Prostate gland (tissue), 2 donors: ENCODE results near the gene OR10AD1. TPM values are rescaled to one million over a fixed set of nuclear protein-coding genes. Genes with fewer than 3 reads are reported as not detected.
"Not testable (repeated sequence)": the region's sequence is repeated elsewhere in the genome, so short reads cannot be mapped to it uniquely, and the experiment has no call there.

ENCODE experiments used
- DNase-seq: peaks from one replicate; pipeline ENCODE4 v3.0.0-alpha.2; 2019; ENCODE audit warnings: low spot score
- H3K27ac ChIP-seq, 2 donors: fragments of 200-600 bp; sonication (generic); 2 replicates each; pipeline ENCODE4 v1.5.1; 2017 to 2019
- H3K27me3 ChIP-seq: fragments of 200-600 bp; sonication (generic); replicated peaks from 2 replicates; pipeline ENCODE4 v1.5.1; 2019; ENCODE audit not compliant: insufficient read depth
- H3K36me3 ChIP-seq, 2 donors: fragments of 200-600 bp; sonication (generic); 1 replicate in 1 of 2; 2 replicates in 1 of 2; pipeline versions ENCODE4 v1.5.1 to v1.8.1; 2017 to 2019
- H3K4me1 ChIP-seq: fragments of 200-600 bp; sonication (generic); replicated peaks from 2 replicates; pipeline ENCODE4 v1.5.1; 2019
- H3K4me3 ChIP-seq, 2 donors: fragments of 200-600 bp; sonication (generic); 2 replicates each; pipeline ENCODE4 v1.5.1; 2017 to 2019
- H3K9me3 ChIP-seq: fragments of 200-600 bp; sonication (generic); 2 replicates; pipeline ENCODE4 v1.5.1; 2017
- POLR2A ChIP-seq: fragments of 450-650 bp; IDR thresholded peaks from one replicate; pipeline ENCODE4 v1.6.1; 2016; ENCODE audit warnings: antibody characterized with exemption, mild to moderate bottlenecking
- POLR2AphosphoS5 ChIP-seq: sonication (generic); formaldehyde crosslinking; IDR thresholded peaks from one replicate; pipeline ENCODE4 v1.6.1; 2017; ENCODE audit warnings: antibody characterized with exemption
- WGBS: methylation state at CpG from one replicate; pipeline ENCODE4 v1.1.5; 2018; 5-methylcytosine and 5-hydroxymethylcytosine counted together
- intact Hi-C: fragments of 100-400 bp; cut with DNase I; formaldehyde crosslinking; loops from one replicate; pipeline ENCODE4 v1.14.2; 2022
- total RNA-seq, 2 donors: library from RNA; depleted of rRNA; stranded (reverse); fragments of >200 nt; gene quantifications; one replicate each; pipeline ENCODE4 v1.1.0, GENCODE V29; 2016
- TF ChIP-seq, protein P1 (sequence below), 4 experiments: fragments of 200-600 bp in 2 of 4; fragments of 450-650 bp in 2 of 4; sonication (generic) in 2 of 4; IDR thresholded peaks; 1 replicate in 3 of 4; 2 replicates in 1 of 4; pipeline ENCODE4 v1.5.1; 2016 to 2019; ENCODE audit warnings: antibody characterized with exemption in 4 of 4, mild to moderate bottlenecking in 2 of 4, moderate library complexity in 2 of 4

OR10AD1 gene, protein sequence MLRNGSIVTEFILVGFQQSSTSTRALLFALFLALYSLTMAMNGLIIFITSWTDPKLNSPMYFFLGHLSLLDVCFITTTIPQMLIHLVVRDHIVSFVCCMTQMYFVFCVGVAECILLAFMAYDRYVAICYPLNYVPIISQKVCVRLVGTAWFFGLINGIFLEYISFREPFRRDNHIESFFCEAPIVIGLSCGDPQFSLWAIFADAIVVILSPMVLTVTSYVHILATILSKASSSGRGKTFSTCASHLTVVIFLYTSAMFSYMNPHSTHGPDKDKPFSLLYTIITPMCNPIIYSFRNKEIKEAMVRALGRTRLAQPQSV
- total RNA-seq: not detected

DNA sequence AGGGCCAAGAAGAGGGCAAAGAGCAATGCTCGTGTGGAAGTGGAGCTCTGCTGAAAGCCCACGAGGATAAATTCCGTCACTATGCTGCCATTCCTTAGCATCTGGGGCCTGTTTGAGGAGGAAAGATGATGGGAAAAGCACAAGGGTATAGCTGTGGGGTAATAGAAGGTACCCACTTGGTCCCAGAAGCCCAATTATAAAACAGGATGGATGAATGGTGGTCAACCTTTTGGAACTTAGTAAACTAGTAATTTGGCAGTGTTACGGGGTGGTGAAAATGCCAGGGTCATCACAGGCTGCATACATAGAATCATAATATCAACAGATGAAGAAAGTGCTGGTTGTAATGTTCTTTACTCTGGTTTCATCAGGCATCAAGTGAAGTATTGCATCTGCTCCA is at the start of gene OR10AD1:
TSS of gene OR10AD1 (minus strand) at position 101 of the 400 bp plus-strand sequence. CDS start at position 101, 0 bp downstream.
- TF ChIP-seq POLR2AphosphoS5: no peak
- 82% methylated on average over 4 of the region's 4 CpGs for WGBS
- no peak within 1 kb of the TSS for H3K4me3 ChIP-seq
- no peak for DNase-seq
- H3K27me3 ChIP-seq: no peaks in the 10 kb centered on the region
- no peak within 1 kb of the TSS for H3K27ac ChIP-seq
- no peaks in the 10 kb centered on the region for H3K36me3 ChIP-seq
- H3K9me3 ChIP-seq: no peaks in the 10 kb centered on the region
- intact Hi-C loops: no loop called here
- no peaks in the 10 kb centered on the region for H3K4me1 ChIP-seq

DNA sequence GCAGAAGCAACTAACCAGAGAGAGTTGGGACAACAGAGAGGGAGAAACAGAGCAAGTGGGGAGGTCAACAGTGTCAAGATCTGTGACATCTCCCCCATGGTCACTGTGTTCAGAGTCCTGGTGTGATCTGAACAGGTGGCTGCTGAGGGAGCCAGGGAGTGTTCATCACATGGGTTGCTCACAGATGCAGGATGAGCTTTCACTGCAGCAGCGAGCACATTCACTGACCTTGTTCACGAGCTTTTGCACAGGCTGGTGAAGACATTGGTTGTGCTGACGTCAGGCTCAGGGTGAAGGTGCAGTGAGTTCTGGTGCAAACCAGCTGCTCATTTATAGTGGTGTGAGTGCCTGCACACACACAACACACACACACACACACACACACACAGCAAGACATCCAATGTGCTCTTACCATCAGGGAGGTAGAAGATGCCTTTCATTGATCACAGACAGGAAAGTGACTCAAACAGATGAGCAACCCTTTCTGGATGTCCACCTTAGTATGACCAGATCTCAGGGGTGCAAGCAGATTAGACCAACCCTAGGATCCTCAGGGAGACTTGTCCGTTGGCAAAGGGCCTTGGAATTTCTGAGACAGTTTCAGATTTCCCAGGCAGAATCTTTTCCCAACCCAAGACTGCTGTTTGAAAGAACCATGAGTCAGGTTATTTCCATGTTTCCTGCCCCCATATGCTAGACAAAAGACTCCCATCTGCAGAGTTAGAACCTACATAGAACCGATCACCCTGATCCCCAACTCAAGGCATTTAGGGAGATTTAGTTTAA is 44.3 kb upstream of the OR10AD1 start:
- DNase-seq: no peak
- no peaks in the 10 kb centered on the region for H3K36me3 ChIP-seq
- no peak overlapping the region for H3K4me3 ChIP-seq
- 69% methylated on average over 5 of the region's 5 CpGs for WGBS
- intact Hi-C loops: no loop called here
- no peak overlapping the region for H3K27ac ChIP-seq
- H3K9me3 ChIP-seq: no peaks in the 10 kb centered on the region
- H3K27me3 ChIP-seq: no peaks in the 10 kb centered on the region
- TF ChIP-seq POLR2A: no peak
- TF ChIP-seq POLR2AphosphoS5: no peak
- TF ChIP-seq, protein P1, sequence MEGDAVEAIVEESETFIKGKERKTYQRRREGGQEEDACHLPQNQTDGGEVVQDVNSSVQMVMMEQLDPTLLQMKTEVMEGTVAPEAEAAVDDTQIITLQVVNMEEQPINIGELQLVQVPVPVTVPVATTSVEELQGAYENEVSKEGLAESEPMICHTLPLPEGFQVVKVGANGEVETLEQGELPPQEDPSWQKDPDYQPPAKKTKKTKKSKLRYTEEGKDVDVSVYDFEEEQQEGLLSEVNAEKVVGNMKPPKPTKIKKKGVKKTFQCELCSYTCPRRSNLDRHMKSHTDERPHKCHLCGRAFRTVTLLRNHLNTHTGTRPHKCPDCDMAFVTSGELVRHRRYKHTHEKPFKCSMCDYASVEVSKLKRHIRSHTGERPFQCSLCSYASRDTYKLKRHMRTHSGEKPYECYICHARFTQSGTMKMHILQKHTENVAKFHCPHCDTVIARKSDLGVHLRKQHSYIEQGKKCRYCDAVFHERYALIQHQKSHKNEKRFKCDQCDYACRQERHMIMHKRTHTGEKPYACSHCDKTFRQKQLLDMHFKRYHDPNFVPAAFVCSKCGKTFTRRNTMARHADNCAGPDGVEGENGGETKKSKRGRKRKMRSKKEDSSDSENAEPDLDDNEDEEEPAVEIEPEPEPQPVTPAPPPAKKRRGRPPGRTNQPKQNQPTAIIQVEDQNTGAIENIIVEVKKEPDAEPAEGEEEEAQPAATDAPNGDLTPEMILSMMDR (IDR thresholded peaks at IDR 0.05): no peak
- no peaks in the 10 kb centered on the region for H3K4me1 ChIP-seq

DNA sequence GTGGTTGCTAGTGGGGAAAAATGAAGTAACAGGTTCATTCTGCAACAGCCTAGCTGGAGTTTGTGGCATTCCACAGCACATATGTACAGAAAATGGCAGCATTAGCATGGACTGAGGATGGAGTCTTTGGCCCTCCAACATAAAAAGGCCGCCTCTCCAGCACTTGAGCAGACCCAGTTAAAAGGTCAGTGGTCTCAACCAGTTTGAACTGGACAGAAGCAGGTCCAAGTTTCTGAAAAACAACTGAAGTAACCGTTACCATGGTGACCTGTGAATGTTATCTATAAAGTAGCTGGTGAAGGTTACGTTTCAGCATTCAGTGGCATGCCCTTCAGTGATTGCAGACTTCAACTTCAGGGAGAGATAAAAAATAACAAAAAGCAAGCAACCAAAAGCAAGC is 34.1 kb upstream of the OR10AD1 start:
- no peak overlapping the region for H3K27ac ChIP-seq
- intact Hi-C loops: no loop called here
- no peak for DNase-seq
- TF ChIP-seq POLR2AphosphoS5 (no peak), POLR2A (no peak)
- TF ChIP-seq, protein P1 (IDR thresholded peaks at IDR 0.05): no peak
- no peaks in the 10 kb centered on the region for H3K4me1 ChIP-seq
- no peak overlapping the region for H3K4me3 ChIP-seq
- H3K9me3 ChIP-seq: no peaks in the 10 kb centered on the region
- no peaks in the 10 kb centered on the region for H3K36me3 ChIP-seq
- WGBS: 69% methylated on average over 3 of the region's 3 CpGs
- no peaks in the 10 kb centered on the region for H3K27me3 ChIP-seq

DNA sequence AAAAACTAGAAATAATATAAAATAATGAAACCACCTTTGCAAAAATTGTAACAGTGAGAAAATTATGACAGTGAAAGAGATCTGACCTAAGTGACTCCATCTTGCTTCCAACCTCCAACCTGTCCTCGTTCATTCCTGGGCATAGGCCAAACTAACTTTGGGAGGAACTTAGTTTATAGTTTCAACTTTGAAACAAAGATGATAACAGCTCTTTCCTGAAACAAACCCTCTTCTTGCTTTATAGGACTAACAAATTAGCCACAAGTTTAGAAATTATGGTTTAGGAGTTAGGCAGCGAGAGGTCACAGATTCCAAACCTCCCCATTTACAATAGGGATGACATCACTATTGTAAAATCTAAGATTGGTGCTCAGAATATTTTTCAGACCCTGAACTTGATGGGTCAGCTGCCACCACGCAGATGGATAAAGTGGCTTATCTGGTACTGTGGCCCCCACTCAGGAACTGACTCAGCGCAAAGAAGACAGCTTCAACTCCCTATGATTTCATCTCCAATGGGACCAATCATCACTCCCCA is 32.8 kb upstream of the OR10AD1 start:
- Histone ChIP-seq H3K36me3 (no peaks in the 10 kb centered on the region), H3K4me1 (no peaks in the 10 kb centered on the region), H3K4me3 (no peak overlapping the region), H3K9me3 (no peaks in the 10 kb centered on the region), H3K27ac (no peak overlapping the region), H3K27me3 (no peaks in the 10 kb centered on the region)
- TF ChIP-seq, protein P1 (IDR thresholded peaks at IDR 0.05): no peak
- TF ChIP-seq POLR2AphosphoS5 (no peak), POLR2A (no peak)
- 77% methylated on average over 4 of the region's 4 CpGs for WGBS
- DNase-seq: no peak
- intact Hi-C loops: no loop called here

DNA sequence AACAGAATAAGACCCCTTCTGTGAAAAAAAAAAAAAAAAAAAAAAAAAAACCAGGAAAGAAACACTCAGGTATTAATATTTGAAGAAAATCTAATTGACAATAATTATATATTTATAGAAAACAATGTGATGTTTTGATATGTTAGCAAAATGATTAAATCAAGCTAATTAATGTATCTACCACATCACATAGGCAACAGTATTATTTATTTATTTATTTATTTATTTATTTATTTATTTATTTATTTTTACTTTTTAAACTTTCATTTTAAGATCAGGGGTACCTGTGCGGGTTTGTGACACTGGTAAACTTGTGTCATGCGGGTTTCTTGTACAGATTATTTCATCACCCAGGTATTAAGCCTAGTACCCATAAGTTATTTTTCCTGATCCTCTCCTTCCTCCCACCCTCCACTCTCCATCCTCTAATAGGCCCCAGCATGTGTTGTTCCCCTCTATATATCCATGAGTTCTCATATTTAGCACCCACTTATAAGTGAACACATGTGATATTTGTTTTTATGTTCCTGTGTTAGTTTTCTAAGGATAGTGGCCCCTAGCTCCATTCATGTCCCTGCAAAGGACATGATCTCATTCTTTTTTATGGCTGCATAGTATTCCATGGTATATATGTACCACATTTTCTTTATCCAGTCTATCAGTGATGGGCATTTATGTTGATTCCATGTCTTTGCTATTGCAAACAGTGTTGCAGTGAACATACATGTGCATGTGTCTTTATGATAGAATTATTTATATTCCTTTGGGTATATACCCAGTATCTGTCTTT is 28.3 kb upstream of the OR10AD1 start:
- H3K4me1 ChIP-seq, H3K27ac ChIP-seq, H3K9me3 ChIP-seq, DNase-seq, intact Hi-C loops, H3K4me3 ChIP-seq, H3K36me3 ChIP-seq, H3K27me3 ChIP-seq: not testable (repeated sequence)
- 93% methylated on average over 2 of the region's 2 CpGs for WGBS

DNA sequence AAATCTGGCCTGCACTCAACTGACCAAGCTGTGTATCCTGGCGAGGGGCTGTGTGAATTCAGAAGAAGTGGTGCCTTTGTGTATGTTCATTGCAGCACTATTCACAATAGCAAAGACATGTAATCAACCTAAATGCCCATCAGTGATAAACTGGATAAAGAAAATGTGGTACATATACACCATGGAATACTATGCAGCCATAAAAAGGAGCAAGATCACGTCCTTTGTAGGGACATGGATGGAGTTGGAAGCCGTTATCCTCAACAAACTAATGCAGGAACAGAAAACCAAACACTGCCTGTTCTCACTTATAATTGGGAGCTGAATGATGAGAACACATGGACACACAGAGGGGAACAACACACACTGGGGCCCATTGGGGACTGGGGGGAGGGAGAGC is 21.4 kb upstream of the OR10AD1 start:
- H3K4me1 ChIP-seq, H3K27me3 ChIP-seq, intact Hi-C loops, DNase-seq, H3K36me3 ChIP-seq, H3K27ac ChIP-seq, H3K4me3 ChIP-seq, H3K9me3 ChIP-seq: not testable (repeated sequence)
- WGBS: 83% methylated on average over 3 of the region's 3 CpGs
